Activated B cell treated with CpG ODN at 0.5 μM for 24 hours (primary cell): ENCODE measurements around the gene NAA60. TPM values are rescaled to one million over a fixed set of nuclear protein-coding genes. Genes with fewer than 3 reads are reported as not detected.
A peak's percentile ranks its signal among the peaks of the same experiment; 100 is the strongest.

ENCODE experiments used
- ATAC-seq: fragments of 200-7000 bp; cut with Tn5 transposase; one replicate; pipeline ENCODE4 v1.10.0; 2021; ENCODE audit warnings: low read depth, mild to moderate bottlenecking, moderate library complexity
- CTCF ChIA-PET: fragments of 350-600 bp; sonication (Branson Sonifier 250); formaldehyde crosslinking; loops from one replicate; lab custom pipeline; 2021; ENCODE audit warnings: antibody characterized with exemption; lab: Charles Lee
- POLR2A ChIA-PET: fragments of 350-600 bp; sonication (Branson Sonifier 250); formaldehyde crosslinking; loops from one replicate; lab custom pipeline; 2021; ENCODE audit warnings: antibody characterized with exemption; lab: Charles Lee
- DNase-seq: peaks from one replicate; pipeline ENCODE4 v3.0.0; 2022
- H3K27ac Mint-ChIP-seq: one replicate; pipeline ENCODE4 v1.8.0; 2020; ENCODE audit warnings: mixed read lengths
- H3K27me3 Mint-ChIP-seq: one replicate; pipeline ENCODE4 v1.8.0; 2021; ENCODE audit warnings: mixed read lengths
- H3K36me3 Mint-ChIP-seq: one replicate; pipeline ENCODE4 v1.8.0; 2021; ENCODE audit warnings: low read depth, mixed read lengths
- H3K4me1 Mint-ChIP-seq: one replicate; pipeline ENCODE4 v1.8.0; 2021; ENCODE audit warnings: mixed read lengths
- H3K4me3 Mint-ChIP-seq: one replicate; pipeline ENCODE4 v1.8.0; 2020; ENCODE audit warnings: mild to moderate bottlenecking, mixed read lengths
- H3K9me3 Mint-ChIP-seq: one replicate; pipeline ENCODE4 v1.8.0; 2020; ENCODE audit warnings: mixed read lengths
- intact Hi-C: fragments of 100-400 bp; cut with micrococcal nuclease; formaldehyde crosslinking; loops from one replicate; pipeline ENCODE4 v1.15.1; 2024
- total RNA-seq: library from RNA; stranded (reverse); gene quantifications from 2 replicates; pipeline ENCODE4 v1.2.3, GENCODE V29; 2022
- TF ChIP-seq, protein P1 (sequence below): fragments of 200-600 bp; IDR thresholded peaks from one replicate; pipeline ENCODE4 v1.8.0; 2022; ENCODE audit warnings: antibody characterized with exemption, mild to moderate bottlenecking

NAA60 gene
- total RNA-seq, 1 donor from 2014 or later, result 48.0 TPM

DNA sequence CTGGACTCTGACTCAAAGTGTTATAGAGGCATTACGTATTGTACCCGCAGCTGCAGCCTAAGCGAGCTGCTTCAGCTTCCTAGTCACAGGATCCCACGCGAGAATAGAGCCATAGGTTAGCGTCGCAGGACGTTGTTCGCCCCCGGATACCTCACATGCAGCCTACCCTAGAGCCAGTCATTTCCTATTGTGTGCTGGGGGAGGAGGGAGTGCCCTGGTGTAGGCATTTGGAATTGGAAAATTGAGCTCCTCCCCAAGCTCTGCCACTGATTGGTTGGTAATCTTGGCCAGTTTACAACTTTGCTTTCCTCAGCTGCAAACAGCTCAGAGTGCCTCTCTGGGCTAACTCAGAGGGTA, 530 bp downstream of the NAA60 start:
- peaks cover 16% of the 10 kb centered on the region for H3K9me3 Mint-ChIP-seq
- peak overlapping the region; percentile 95 for H3K27ac Mint-ChIP-seq
- H3K4me1 Mint-ChIP-seq, result peaks cover 20% of the 10 kb centered on the region
- TF ChIP-seq, protein P1, sequence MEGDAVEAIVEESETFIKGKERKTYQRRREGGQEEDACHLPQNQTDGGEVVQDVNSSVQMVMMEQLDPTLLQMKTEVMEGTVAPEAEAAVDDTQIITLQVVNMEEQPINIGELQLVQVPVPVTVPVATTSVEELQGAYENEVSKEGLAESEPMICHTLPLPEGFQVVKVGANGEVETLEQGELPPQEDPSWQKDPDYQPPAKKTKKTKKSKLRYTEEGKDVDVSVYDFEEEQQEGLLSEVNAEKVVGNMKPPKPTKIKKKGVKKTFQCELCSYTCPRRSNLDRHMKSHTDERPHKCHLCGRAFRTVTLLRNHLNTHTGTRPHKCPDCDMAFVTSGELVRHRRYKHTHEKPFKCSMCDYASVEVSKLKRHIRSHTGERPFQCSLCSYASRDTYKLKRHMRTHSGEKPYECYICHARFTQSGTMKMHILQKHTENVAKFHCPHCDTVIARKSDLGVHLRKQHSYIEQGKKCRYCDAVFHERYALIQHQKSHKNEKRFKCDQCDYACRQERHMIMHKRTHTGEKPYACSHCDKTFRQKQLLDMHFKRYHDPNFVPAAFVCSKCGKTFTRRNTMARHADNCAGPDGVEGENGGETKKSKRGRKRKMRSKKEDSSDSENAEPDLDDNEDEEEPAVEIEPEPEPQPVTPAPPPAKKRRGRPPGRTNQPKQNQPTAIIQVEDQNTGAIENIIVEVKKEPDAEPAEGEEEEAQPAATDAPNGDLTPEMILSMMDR, result no peak
- ChIA-PET POLR2A (interaction anchor here (0.6 to 2.5 kb wide), 6 partner anchors 13 to 338 kb away, joined by 3 to 19 read pairs (median 7); partner anchors contain the start of genes ZNF174, ZNF263 and ZSCAN32), CTCF (interaction anchor here (1.2 kb wide), 1 partner anchor 180 kb away, joined by 3 read pairs; no protein-coding TSS in a partner anchor)
- peaks cover 31% of the 10 kb centered on the region for H3K36me3 Mint-ChIP-seq
- no peak for DNase-seq
- ATAC-seq, result no peak
- H3K27me3 Mint-ChIP-seq, result peaks cover 2% of the 10 kb centered on the region
- peak overlapping the region; percentile 98 for H3K4me3 Mint-ChIP-seq
- intact Hi-C loops, result no loop called here

DNA sequence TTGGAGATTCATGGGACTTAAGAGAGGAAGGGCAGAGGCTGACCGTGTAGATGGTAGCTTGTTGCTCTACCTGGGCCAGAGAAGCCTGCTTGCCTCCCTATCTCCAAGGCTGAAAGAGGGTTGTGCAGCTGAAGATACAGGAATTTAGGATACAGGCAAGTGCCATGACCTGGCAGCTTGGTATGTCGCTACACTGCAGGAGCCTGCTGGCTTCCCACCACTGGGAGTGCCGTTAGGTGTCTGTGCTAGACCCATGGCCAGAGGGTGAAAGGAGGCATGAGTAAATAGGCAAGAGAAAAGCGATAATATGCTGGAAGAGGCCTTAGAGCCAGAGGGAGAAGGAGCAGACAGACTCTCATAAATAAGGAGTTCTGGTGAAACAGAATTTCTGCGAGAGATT, 10.6 kb downstream of the NAA60 start:
- no peak for DNase-seq
- Mint-ChIP-seq H3K27me3 (no peaks in the 10 kb centered on the region), H3K4me1 (peaks cover 15% of the 10 kb centered on the region), H3K36me3 (peaks cover 9% of the 10 kb centered on the region), H3K4me3 (no peak overlapping the region), H3K9me3 (no peaks in the 10 kb centered on the region), H3K27ac (no peak overlapping the region)
- TF ChIP-seq, protein P1, result no peak
- POLR2A ChIA-PET, result no interaction called here
- ATAC-seq, result no peak
- intact Hi-C loops, result no loop called here
- CTCF ChIA-PET, result no interaction called here

DNA sequence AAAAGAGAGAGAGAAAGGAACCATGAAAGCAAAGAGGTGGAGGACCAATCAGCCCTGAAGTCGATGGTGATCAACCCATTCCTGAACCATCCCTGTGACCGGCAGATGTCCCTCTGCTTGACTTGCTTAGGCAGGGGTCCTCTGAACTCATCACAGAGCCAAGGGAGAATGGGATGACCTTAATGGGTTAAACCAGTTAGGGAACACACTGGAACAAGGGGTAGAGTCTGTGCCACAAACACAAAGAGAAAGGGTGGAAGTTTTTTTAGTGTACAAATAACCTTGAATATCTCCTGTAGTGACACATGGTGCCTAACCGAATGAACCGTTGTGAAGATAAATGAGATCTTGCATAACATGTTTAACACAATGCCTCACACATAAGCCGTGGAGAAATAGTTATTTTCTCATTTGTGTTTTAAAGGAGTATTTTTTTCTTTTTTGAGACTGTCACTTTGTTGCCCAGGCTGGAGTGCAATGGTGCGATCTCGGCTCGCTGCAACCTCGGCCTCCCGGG, 11.2 kb downstream of the NAA60 start:
- no peaks in the 10 kb centered on the region for H3K27me3 Mint-ChIP-seq
- H3K4me1 Mint-ChIP-seq, result peaks cover 21% of the 10 kb centered on the region
- H3K9me3 Mint-ChIP-seq, result no peaks in the 10 kb centered on the region
- DNase-seq (no peak), ATAC-seq (no peak)
- H3K36me3 Mint-ChIP-seq, result peaks cover 9% of the 10 kb centered on the region
- TF ChIP-seq, protein P1, result no peak
- peak overlapping the region; percentile 30 for H3K27ac Mint-ChIP-seq
- ChIA-PET POLR2A (no interaction called here), CTCF (no interaction called here)
- no peak overlapping the region for H3K4me3 Mint-ChIP-seq
- intact Hi-C loops, result no loop called here

DNA sequence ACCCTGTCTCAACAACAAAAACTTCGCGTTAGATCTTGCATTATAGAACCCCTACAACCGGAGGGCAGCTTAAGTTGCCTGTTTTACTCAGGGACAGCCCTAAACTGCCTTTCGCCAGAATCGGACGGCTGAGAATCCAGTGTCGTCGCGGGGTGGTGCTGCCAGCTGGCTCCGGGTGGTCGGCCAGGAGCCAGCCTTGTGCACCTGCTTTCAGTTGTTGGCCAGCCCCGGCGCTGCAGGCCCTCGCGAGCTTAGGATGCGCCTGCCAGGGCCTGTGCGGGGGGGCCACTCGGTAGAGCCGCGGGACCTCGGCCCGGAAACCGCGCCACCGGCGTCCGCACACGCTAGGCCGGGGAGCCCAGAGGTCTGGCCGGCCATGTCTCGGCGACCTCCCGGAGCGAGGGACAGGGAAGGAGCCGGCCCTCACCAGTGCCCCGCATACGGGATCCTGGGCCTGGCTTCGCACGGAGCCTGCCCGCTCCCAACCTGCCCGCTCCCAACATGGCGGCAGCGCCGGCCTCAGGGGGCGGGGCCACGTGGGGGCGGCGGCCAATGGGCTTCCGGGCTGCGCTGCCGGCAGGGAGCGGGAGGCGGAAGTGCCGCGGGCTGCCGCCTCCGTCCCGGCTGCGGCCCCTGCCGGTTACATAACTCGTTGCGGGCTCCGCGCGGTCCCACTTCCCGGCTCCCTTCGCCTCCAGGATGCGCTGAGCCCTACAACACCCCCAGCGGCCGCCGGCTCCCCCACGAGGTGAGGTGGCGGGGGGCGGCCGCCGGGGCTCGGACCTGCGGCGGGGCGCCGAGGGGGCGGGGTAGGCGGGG, 14.2 kb downstream of the NAA60 start:
- Mint-ChIP-seq H3K36me3 (no peaks in the 10 kb centered on the region), H3K4me1 (peaks cover 44% of the 10 kb centered on the region), H3K27me3 (no peaks in the 10 kb centered on the region), H3K9me3 (no peaks in the 10 kb centered on the region), H3K27ac (peak overlapping the region; percentile 85), H3K4me3 (peak overlapping the region; percentile 82)
- ChIA-PET CTCF (interaction anchor here (0.8 to 1.1 kb wide), 2 partner anchors 30 to 56 kb away, joined by 3 to 6 read pairs; partner anchors contain the start of genes ZNF174 and ZSCAN32), POLR2A (interaction anchor here (0.6 to 2.0 kb wide), 21 partner anchors 13 to 351 kb away, joined by 3 to 24 read pairs (median 5); partner anchors contain the start of genes CLUAP1, NAA60, TIGD7 and ZNF174)
- intact Hi-C loops, result loop anchor here (1.0 to 2.0 kb wide), 6 partner anchors 14 to 193 kb away; partner anchors contain the start of genes NAA60, TIGD7, ZNF174 and ZNF597
- DNase-seq (peak; percentile 91), ATAC-seq (peak; percentile 90)
- TF ChIP-seq, protein P1, result no peak
